HG02943 (cell line): ENCODE results near the gene TNFRSF19.
"Not testable (repeated sequence)": the region's sequence is repeated elsewhere in the genome, so short reads cannot be mapped to it uniquely, and the experiment has no call there.

ENCODE experiments used
- ATAC-seq: cut with Tn5 transposase; IDR thresholded peaks from one replicate; pipeline ENCODE4 v1.9.1; 2021; ENCODE audit warnings: mild to moderate bottlenecking, low read depth, moderate library complexity; ENCODE audit not compliant: unreplicated experiment

The TNFRSF19 gene

DNA sequence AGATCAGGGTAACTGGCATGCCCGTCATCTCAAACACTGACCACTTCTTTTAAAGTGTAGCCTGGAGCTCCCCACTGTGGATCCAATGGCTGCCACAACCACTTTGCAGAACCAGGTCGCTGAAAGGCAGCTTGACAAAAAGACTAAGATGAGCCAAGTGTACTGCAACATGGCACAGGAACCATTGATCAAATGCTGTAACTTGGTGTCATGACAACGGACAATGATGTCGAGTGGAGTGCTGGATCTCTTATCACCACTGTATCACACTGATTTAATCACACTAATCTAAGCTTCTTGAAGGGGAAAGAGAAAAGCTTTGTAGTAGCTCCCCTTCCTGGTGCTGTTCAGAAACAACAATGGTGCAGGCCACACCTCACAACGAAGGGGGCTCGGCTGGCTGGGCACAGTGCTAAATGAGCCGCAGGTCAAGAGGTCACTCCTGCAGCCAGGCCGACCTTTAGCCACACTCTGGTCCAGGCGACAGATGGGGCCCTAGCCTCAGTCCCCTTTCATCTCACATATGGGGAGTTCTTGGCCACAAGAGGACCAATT is 2.2 kb upstream of the TNFRSF19 start:
- no peak for ATAC-seq

DNA sequence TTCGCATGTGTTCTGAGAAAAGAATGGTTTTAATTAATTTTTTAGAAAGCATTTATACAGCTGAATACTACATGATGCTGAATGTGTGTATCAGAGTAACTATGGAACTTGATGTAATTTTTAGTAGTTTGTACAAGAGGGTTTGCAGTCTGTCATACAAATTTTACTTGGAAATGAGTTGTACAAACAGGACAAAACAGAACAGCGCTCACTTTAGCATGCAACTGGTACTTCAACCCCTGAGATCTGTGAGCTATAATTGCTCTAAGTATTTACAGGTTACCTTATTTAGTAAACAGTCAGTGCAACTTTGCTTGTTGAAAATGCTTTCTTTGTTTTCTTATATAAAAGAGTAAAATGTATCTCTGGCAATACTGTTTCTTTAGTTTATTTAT is 706 bp downstream of the TNFRSF19 start:
- ATAC-seq: no peak

DNA sequence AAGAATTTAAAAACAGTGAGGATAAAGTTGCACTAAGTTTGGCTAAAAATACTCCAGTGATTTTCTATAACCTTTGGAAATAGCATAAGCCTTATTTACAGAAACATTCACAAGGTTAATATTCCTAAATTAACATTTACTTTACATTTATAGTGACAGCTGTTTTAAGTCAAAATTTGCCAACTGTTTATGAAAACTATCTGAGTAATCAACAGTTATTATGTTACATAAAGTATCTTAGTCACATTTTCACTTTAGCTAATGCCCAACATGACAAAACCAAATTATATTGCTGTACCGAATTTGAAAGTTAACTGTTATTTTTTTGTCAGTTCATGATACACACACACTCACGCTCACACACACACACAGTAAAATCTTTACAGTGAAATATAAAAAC is 1.2 kb downstream of the TNFRSF19 start:
- no peak for ATAC-seq

DNA sequence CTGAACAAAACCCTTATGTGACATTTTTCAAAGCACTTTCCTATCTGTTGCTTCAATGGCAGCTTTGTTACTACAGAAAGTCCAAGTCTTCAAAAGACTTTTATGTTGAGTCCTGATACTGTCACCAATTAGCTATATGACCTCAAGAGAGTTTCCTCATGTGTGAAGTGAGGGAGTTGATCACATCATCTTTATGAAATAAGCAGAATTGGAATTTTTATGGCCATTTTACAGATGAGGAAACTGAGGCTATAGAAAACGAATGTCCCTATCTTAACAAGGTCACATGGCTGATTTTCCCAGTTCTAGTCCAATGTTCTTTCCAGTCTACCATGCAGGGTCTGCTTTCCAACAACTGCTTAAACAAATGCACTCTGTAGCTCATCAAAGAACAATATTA is 2.6 kb downstream of the TNFRSF19 start:
- no peak for ATAC-seq

DNA sequence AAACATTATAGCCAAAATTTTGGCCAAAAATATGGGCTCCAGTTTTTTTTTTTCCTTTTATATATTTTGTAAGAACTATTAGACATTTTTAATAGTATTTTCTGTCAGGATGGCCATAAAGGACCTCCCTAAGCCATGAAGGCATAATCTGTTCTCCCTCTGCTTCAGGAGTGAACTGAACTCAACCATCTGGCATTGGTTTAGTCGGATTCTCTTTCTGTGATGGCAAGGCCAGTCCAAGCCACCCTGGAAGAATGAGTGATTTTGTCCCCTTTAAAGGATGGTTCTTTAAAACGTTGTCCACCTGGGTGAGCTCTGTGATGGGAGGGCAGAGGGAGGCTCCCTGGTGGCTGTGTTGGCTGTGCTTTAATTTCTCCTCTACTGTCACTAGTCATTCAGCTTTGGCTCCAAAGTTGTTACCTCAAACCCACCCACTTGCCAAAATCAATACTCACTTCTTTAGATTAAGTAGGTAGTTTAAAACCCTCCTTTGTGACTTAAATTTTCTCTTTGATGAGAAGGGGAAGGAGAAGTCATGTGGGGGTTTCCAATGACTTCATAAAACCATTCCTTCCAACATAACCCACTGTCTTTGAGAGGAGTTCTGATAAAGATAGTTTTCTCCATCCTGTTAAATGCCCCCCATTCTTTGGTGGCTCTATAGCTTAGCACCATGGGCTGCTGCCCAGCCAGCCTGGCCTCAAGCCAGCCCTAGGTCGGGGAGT is 4.4 kb downstream of the TNFRSF19 start:
- no peak for ATAC-seq

DNA sequence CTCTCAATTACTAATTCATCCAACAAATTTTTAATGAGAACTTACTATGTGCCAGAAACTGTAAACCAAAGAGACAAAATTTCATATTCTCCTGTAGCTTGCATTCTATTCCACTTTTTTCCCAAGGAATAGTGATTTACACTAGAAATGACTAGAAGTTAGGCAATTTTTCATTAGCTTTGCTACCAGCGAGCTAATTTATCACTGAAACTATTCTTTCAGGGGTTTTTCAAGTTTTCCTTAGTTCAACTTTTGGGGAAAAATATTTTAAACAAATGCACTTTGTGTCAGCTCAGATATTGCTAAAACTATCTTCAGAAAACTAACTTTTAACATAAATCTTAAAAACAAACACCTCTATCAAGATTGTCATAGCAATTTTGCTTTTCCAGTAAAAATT is 5.4 kb downstream of the TNFRSF19 start:
- no peak for ATAC-seq

DNA sequence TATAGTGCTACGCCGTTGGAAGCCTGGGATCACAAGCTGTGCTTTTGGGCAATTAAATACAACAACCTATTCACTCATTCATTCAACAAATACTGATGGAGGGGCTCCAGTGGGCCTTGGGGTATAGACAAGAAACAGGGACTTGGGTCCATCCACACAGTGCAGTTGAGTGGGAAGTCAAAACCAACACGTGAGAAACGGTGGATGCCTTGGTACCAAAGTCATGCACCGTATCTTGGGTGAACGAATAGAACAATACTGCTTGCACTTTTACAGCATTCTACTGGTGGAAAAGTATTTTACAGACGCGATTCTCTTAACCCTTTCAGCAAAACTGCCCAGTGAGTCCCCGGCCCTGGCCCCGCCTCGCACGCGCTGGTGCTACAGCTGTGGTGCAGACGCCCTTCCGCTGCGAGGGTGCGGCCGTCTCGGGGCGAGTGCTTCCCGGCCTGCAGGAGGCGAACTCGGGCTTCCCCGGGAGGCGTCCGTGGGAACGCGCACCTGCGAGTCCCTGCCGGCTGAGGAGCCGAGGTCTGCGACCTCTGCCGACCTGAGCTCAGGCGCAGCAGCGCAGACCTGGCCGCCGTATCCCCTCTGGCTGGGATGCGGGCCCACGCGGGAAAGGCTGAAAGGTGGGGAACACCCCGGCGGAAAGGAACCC is 8.3 kb downstream of the TNFRSF19 start:
- peak; percentile 63 for ATAC-seq

DNA sequence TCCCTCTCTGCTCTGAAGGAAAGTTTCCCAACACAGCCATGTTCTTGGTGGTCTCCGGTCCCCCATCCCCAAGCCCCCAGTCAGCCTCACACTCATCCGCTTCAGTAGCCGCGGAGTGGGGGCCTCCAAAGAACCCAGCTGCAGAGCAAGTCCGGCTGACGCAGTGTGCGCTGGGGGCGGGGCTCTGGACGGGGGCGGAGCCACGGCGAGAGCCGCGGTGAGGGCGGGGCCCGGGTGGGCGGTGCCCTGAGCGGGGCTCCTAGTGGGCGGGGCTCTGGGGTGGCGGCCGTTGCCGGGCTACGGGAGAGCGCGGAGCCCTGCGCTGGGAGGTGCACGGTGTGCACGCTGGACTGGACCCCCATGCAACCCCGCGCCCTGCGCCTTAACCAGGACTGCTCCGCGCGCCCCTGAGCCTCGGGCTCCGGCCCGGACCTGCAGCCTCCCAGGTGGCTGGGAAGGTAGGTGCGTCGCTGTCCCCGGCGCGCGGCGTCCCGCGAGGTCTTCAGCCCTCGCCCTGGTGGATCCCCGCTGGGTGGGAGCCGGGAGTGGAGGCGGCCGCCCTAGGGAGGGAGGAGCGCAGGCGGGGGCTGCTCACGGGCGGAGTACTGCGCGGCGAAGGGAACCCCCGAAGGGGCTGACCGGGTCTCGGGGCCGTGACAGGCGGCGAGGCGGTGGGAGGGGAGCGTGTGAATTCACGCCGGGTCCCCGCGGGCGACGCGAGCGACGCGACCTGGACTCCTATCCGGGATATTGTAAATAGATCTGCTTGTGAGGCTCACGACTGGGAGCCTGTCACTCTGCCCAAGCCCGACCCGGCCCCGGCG is 9.1 kb downstream of the TNFRSF19 start:
- peak; percentile 94 for ATAC-seq

DNA sequence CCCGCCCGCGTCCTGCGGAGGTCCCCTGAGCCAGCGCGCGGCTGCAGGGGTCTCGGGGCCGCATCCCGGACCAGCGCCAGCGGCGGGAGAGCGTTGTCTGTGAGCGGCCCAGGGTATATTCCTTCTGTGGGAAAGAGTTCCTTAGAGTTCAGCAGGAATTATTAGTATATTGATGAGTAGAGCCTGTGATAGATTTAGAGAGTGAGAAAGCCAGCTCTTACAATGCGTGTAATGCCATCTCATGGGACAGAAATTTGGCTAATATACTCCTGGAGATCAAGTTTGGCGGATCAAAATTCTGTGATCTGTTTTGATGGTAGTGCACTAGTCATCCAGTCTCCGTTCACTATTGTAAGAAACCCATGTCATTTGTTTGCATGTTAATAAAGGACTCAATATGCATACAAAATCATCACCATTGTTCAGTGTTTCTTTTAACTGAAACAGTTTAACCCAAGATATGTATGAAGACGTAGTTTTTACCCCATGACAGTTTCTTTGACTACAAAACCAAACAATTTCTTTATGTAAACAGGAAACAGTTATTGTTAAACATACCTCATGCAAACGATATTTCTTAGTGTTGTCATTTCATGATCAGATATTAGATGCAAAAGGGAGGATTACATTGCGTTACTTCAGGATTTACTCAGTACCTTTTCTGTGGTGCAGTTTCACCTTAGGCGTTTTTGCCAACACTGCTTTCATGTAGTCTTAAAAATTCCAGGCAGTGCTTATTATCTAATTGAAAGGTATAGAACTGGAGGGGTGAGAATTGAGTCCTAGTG is 9.9 kb downstream of the TNFRSF19 start:
- ATAC-seq: no peak

DNA sequence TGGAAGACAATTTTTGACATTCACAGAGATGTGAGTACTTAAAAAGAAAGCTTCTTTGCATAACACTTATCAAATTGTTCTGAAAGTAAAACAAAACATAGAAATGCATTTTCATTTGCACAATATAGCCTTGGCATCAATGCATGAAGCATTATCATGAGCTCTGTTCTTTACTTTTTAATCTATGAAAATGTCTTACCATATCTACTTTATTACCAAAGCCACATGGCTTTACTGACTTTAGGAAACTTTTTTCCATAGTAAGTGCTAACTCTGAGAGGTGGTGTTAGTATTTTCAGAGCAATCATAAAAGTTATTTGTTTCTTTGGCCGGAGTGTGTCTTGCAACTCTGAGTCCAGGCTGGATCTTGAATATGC is 10.5 kb downstream of the TNFRSF19 start:
- no peak for ATAC-seq

DNA sequence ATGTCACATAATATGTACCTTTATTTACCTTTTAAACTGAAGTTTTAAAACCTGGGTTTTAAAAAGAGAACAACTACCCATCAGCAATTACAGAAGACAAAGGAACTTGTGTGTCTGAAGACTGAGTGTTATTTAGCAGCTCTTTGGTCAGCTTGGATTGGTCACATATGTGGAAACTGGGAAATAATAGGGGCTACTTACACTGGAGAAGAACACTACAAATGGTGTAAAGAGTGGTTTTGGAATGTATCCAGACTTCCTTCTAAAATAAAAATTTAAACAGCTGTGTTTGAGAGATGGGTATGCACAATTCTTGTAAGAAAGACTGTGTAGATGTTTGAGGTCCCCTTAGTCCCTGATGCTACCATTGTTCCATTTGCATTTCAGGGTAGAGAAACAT is 13.3 kb downstream of the TNFRSF19 start:
- ATAC-seq: no peak

DNA sequence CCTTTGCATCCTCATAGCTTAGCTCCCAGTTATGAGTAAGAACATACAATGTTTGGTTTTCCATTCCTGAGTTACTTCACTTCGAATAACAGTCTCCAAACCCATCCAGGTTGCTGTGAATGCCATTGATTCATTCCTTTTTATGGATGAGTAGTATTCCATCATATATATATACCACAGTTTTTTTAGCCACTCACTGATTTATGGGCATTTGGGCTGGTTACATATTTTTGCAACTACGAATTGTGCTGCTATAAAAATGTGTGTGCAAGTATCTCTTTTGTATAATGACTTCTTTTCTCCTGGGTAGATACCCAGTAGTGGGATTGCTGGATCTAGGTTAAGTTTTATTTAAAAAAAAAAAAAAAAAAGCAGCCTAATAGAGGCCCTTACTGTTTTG is 14.1 kb downstream of the TNFRSF19 start:
- no peak for ATAC-seq

DNA sequence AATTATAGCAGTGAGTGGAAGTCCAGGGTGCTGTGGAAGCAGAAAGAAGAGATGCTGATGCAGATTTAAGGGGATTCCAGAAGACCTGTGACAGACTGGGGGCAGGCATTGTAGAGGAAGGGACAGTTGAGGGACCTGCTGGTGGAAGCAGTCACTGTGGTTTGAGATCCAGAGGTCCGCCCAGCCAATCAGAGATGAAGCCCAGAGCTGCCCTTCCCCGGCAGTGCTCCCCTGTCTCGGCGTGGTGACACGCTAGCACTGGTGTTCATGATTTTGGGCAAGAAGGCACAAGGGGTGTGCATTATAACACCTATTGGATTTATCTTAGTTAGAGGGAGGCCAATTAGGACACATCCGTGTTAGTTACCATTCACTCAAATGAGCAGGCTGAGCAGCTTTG is 16.1 kb downstream of the TNFRSF19 start:
- ATAC-seq: no peak

DNA sequence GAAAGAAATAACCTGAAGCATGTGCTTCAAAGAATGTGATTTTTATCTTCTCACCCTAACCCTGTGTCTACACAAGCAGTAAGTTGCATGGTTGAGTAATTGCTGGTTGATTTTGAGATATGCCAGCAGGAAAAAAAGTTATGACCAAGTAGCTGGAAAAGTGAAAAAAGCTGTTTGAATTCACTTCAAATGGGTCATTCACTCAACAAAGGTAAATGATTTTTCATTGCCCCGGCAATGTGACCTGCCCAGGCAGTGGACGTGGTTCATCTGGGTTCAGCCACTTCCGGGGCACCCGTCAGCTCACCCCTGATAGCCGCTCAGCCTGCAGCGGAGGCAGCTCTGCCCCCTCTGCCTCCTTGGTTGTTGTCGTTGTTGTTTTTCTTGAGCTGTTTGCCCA is 18.5 kb downstream of the TNFRSF19 start:
- ATAC-seq: no peak

DNA sequence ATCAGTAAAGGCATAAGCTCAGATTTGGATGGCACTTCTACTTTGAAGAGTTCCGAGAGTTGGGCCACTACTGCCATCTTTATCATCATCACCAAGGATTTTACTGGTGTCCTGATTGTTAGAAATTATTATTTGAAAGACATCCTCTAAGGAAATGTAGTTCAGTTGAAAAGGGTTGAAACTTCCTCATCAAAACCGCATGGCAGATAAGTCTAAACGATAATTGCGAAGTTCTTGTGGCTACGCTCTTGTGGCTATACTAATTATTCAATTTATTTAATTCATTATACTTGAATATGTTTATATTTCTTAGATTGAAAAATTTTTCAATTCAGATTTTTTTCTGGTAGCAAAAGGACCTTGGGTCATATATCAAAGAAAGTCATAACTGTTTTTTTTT is 22.4 kb downstream of the TNFRSF19 start:
- no peak for ATAC-seq

DNA sequence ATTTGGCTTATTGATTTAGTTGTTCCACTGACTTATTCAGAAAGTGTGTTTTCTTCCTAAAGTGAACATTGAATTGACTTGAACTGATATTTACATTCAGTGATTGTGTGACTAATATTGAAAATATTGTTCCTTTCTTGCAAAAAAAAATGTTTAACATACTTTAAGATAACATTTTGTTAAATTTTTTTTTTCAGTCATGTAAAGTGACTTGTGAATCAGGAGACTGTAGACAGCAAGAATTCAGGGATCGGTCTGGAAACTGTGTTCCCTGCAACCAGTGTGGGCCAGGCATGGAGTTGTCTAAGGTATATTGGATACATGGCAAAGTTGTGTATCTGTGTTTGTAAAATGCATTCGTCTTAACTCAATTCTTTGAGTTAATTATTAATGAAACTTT is 22.9 kb downstream of the TNFRSF19 start:
- ATAC-seq: no peak

DNA sequence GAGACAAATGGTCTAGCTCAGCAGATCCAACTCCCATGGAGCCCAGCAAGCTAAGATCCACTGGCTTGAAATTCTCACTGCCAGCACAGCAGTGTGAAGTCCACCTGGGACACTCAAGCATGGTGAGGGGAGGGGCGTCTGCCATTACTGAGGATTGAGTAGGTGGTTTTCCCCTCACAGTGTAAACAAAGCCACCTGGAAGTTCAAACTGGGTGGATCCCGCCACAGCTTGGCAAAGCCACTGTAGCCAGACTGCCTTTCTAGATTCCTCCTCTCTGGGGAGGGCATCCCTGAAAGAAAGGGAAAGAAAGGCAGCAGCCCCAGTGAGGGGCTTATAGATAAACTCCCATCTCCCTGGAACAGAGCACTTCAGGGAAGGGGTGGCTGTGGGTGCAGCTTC is 24.1 kb downstream of the TNFRSF19 start:
- not testable (repeated sequence) for ATAC-seq

DNA sequence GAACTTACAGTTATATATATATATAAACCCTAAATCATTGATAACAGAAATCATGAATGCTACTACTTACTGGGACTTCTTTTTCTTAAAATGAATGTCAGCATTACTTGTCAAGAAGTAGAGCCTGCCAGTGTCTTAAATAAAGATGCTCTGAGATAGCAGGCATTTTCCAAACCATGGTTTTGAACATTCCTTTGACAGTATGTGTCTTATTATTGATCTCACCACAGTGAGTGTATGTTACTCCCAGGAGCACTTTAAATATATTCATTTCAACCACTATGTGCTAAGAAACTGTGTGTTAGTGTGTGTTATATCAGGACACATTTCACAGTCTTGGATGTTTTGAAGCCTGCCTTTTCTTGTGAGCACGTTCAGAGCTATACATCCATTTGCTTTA is 28.2 kb downstream of the TNFRSF19 start:
- no peak for ATAC-seq

DNA sequence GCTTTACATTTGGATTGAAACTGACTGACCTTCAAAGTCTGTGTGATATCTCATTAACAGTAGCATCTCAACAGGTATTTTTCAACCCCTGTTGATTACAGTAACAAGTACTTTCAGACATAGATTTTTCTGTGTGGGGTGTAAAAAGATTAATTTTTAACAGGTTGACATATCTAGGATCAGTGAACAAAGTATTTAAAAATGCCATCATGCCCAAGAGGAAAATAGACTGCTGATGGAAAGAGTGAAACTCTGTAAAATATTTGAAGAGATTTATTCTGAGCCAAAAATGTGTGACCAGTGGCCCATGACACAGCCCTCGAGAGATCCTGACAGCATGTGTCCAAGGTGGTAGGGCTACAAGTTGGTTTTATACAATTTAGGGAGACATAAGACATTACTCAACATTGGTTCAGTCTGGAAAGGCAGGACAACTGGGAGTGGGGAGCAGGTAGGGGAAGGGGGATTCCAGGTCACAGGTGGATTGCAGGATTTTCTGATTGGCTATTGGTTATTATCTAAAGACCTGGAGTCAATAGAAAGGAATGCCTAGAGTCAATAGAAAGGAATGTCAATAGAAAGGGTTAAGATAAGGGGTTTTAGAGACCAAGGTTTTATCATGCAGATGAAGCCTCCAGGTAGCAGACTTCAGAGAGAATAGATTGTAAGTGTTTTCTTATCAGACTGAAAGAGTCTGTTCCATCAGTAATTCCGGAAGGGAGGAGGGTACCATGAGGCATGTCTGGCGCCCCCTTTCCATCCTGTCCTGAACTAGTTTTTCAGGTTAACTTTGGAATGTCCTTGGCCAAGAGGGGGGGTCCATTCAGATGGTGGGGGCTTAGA is 29.1 kb downstream of the TNFRSF19 start:
- no peak for ATAC-seq

DNA sequence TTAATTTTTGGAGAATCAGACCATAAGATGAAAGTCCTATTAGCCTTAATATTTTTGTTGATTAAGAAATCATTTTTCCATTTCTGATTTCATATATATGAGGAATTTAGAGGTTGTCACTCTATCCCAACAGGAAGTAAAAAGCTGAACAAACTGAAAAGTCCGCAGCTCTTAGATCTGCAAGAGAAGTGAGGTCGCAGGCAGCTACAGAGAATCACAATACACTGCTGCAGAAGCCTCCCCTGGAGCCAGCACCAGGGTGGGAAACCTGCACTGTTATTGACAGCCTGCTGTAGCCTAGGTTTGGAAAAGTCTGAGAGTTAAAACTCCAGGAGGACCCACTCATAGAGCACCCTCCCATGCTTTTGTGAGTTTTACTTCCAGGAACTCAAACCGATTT is 29.9 kb downstream of the TNFRSF19 start:
- no peak for ATAC-seq
